GM23248 (cell line): Measurements from ENCODE around the gene NUB1. TPM values are rescaled to one million over a fixed set of nuclear protein-coding genes. Genes with fewer than 3 reads are reported as not detected.

Experiments
- DNase-seq: peaks from one replicate; pipeline ENCODE4 v3.0.0-alpha.2; 2015
- H2AFZ ChIP-seq: fragments of 200-600 bp; sonication (generic); 2 replicates; pipeline ENCODE4 v1.6.1; 2016; ENCODE audit warnings: antibody characterized with exemption
- H3F3A ChIP-seq: fragments of 200-600 bp; sonication (generic); 2 replicates; pipeline ENCODE4 v1.6.1; 2016; ENCODE audit warnings: mild to moderate bottlenecking, antibody characterized with exemption, mixed run types; ENCODE audit not compliant: insufficient read depth
- H3K27ac ChIP-seq: fragments of 200-600 bp; sonication (generic); 2 replicates; pipeline ENCODE4 v1.5.1; 2016; ENCODE audit warnings: mild to moderate bottlenecking
- H3K27me3 ChIP-seq: fragments of 200-600 bp; sonication (generic); replicated peaks from 2 replicates; pipeline ENCODE4 v1.6.1; 2016; ENCODE audit warnings: mild to moderate bottlenecking; ENCODE audit not compliant: insufficient read depth
- H3K36me3 ChIP-seq: fragments of 200-600 bp; sonication (generic); 2 replicates; pipeline ENCODE4 v1.6.1; 2016; ENCODE audit warnings: low read depth, mild to moderate bottlenecking
- H3K4me1 ChIP-seq: fragments of 200-600 bp; sonication (generic); 2 replicates; pipeline ENCODE4 v1.6.1; 2016; ENCODE audit warnings: mild to moderate bottlenecking; ENCODE audit not compliant: insufficient read depth
- H3K4me2 ChIP-seq: fragments of 200-600 bp; sonication (generic); one replicate; pipeline ENCODE4 v1.6.1; 2016; ENCODE audit warnings: mild to moderate bottlenecking; ENCODE audit not compliant: unreplicated experiment
- H3K4me3 ChIP-seq: fragments of 200-600 bp; sonication (generic); 2 replicates; pipeline ENCODE4 v1.5.1; 2016; ENCODE audit warnings: mild to moderate bottlenecking
- H3K79me2 ChIP-seq: fragments of 200-600 bp; sonication (generic); 2 replicates; pipeline ENCODE4 v1.6.1; 2016; ENCODE audit warnings: mild to moderate bottlenecking; ENCODE audit not compliant: insufficient read depth
- H3K9ac ChIP-seq: fragments of 200-600 bp; sonication (generic); 2 replicates; pipeline ENCODE4 v1.6.1; 2016; ENCODE audit warnings: mild to moderate bottlenecking
- H3K9me2 ChIP-seq: fragments of 200-600 bp; sonication (generic); 2 replicates; pipeline ENCODE4 v1.6.1; 2016; ENCODE audit warnings: mixed run types, mild to moderate bottlenecking, moderate library complexity; ENCODE audit not compliant: insufficient read depth
- H3K9me3 ChIP-seq: fragments of 200-600 bp; sonication (generic); one replicate; pipeline ENCODE4 v1.6.1; 2017; ENCODE audit warnings: low read depth
- H4K20me1 ChIP-seq: fragments of 200-600 bp; sonication (generic); 2 replicates; pipeline ENCODE4 v1.6.0; 2016; ENCODE audit not compliant: insufficient read depth
- EZH2 ChIP-seq: fragments of 200-600 bp; sonication (generic); IDR thresholded peaks from 2 replicates; pipeline ENCODE4 v1.6.1; 2018; ENCODE audit warnings: antibody characterized with exemption, mild to moderate bottlenecking; ENCODE audit not compliant: insufficient read depth, poor library complexity, severe bottlenecking
- EZH2phosphoT487 ChIP-seq: fragments of 200-600 bp; sonication (generic); IDR thresholded peaks from 2 replicates; pipeline ENCODE4 v1.6.1; 2018; ENCODE audit warnings: antibody characterized with exemption, moderate library complexity, mild to moderate bottlenecking, low read depth; ENCODE audit not compliant: insufficient read depth
- WGBS, 2 experiments: methylation state at CpG; one replicate each; pipeline ENCODE4 v1.1.6; 2015 to 2017; ENCODE audit warnings: low lambda C conversion rate in 2 of 2, low coverage in 1 of 2; ENCODE audit errors: missing lambda C conversion rate in 2 of 2; 5-methylcytosine and 5-hydroxymethylcytosine counted together
- in situ Hi-C: fragments of 300-500 bp; cut with MboI; formaldehyde crosslinking; loops from 2 replicates; pipeline ENCODE4 v1.15.0; 2020
- polyA plus RNA-seq: library from polyadenylated mRNA; unstranded; fragments of >200 nt; fragmentation: Nextera tagmentation; extraction: Ambion mirVana; gene quantifications from 2 replicates; pipeline ENCODE4 v1.2.1, GENCODE V29; 2016
- total RNA-seq: library from RNA; depleted of rRNA; stranded (reverse); fragments of >200 nt; shearing (Covaris generic); gene quantifications from 2 replicates; pipeline ENCODE4 v1.2.3, GENCODE V29; 2014

NUB1 gene
- total and polyA plus RNA-seq, 2 experiments from 2014 or later = 43.4 to 48.0 TPM

GRCh38 chr7:151373599-151373998 is 32.0 kb downstream of the NUB1 start:
- no peak overlapping the region for H3K4me2 ChIP-seq
- H3K9me3 ChIP-seq = no peaks in the 10 kb centered on the region
- H3K27me3 ChIP-seq = no peaks in the 10 kb centered on the region
- no peak overlapping the region for H3K9ac ChIP-seq
- 85 to 92% methylated on average over 13 of the region's 13 CpGs for WGBS, 2 experiments
- H2AFZ ChIP-seq = no peak overlapping the region
- H3K4me1 ChIP-seq = no peaks in the 10 kb centered on the region
- no peaks in the 10 kb centered on the region for H4K20me1 ChIP-seq
- in situ Hi-C loops = loop anchor here (25.0 kb wide), 1 partner anchor 389 kb away; no protein-coding TSS in a partner anchor
- no peak overlapping the region for H3K27ac ChIP-seq
- TF ChIP-seq EZH2 (no peak), EZH2phosphoT487 (no peak)
- no peaks in the 10 kb centered on the region for H3K9me2 ChIP-seq
- DNase-seq = no peak
- H3K79me2 ChIP-seq = no peaks in the 10 kb centered on the region
- H3K4me3 ChIP-seq = no peak overlapping the region
- no peaks in the 10 kb centered on the region for H3F3A ChIP-seq
- peaks cover 9% of the 10 kb centered on the region for H3K36me3 ChIP-seq

DNA sequence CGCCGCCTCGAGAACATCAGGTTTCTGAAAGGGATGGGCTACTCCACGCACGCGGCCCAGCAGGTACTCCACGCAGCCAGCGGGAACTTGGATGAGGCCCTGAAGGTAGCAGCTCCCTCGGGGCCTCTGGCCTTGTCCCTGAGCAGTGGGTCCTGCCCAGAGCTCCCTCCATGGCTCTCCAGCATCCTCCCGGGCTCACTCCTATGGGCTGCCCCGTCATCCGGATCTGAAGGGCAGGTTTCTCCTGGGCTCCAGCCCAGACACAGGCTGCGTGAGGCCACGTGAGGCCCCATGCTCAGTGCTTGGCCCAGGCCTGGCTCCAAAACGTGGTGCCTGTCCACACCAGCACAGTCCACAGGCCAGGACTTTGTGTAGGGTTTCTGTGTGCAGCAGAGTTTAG is 32.5 kb downstream of the NUB1 start:
- Histone ChIP-seq H3K9me2 (no peaks in the 10 kb centered on the region), H3K4me2 (no peak overlapping the region), H3K27ac (no peak overlapping the region), H3K4me1 (no peaks in the 10 kb centered on the region), H4K20me1 (no peaks in the 10 kb centered on the region), H3K9me3 (no peaks in the 10 kb centered on the region), H3K9ac (no peak overlapping the region), H3F3A (no peaks in the 10 kb centered on the region), H3K79me2 (no peaks in the 10 kb centered on the region), H3K27me3 (no peaks in the 10 kb centered on the region), H2AFZ (no peak overlapping the region), H3K4me3 (no peak overlapping the region), H3K36me3 (peaks cover 3% of the 10 kb centered on the region)
- no peak for DNase-seq
- TF ChIP-seq EZH2 (no peak), EZH2phosphoT487 (no peak)
- WGBS, 2 experiments = 89 to 90% methylated on average over 15 of the region's 15 CpGs
- in situ Hi-C loops = loop anchor here (25.0 kb wide), 1 partner anchor 388 kb away; no protein-coding TSS in a partner anchor

GRCh38 chr7:151374726-151375125 is 33.1 kb downstream of the NUB1 start:
- no peak for DNase-seq
- H3K27me3 ChIP-seq = no peaks in the 10 kb centered on the region
- no peaks in the 10 kb centered on the region for H3K4me1 ChIP-seq
- TF ChIP-seq EZH2 = no peak
- H4K20me1 ChIP-seq = no peaks in the 10 kb centered on the region
- H3K27ac ChIP-seq = no peak overlapping the region
- no peaks in the 10 kb centered on the region for H3K9me2 ChIP-seq
- no peaks in the 10 kb centered on the region for H3F3A ChIP-seq
- H2AFZ ChIP-seq = no peak overlapping the region
- H3K36me3 ChIP-seq = no peaks in the 10 kb centered on the region
- no peaks in the 10 kb centered on the region for H3K79me2 ChIP-seq
- no peaks in the 10 kb centered on the region for H3K9me3 ChIP-seq
- no peak overlapping the region for H3K4me3 ChIP-seq
- in situ Hi-C loops = loop anchor here (25.0 kb wide), 1 partner anchor 388 kb away; no protein-coding TSS in a partner anchor
- H3K4me2 ChIP-seq = no peak overlapping the region
- H3K9ac ChIP-seq = no peak overlapping the region
- 79 to 88% methylated on average over 5 to 15 of the region's 15 CpGs for WGBS, 2 experiments

DNA sequence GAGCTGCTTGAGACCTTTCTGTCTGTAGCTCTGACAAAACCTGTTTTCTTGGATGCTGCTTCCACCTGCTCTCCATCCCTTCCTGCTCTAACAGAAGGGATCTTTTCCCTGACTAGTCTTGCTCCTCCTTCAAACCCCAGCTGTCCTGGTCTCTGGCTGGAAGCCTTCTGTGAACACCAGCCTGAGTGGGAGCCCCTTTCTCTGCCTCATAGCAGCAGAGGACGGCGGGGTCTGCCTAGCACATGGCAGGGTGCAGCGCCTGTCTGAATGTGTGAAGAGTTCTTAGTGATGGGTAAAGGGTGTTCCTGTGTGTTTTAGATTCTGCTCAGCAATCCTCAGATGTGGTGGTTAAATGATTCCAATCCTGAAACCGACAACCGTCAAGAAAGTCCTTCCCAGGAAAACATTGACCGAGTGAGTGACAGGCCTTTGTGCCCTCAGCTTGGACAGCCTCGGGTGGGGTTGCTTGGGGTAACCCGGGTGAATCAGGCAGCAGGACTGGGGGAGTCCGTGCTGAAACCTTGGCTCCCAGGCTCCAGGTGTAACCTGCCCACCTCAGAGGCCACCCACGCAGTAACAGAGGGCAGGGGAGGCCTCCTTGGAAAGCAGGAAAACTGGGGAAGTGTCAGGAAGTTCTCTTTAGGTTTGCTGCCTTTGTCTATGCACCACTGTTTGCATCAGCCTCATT is 34.1 kb downstream of the NUB1 start:
- 83 to 84% methylated on average over 10 of the region's 10 CpGs for WGBS, 2 experiments

More for the DNA sequence above, 34.1 kb downstream of the NUB1 start:
- Histone ChIP-seq H3K27me3 (no peaks in the 10 kb centered on the region), H3K79me2 (no peaks in the 10 kb centered on the region), H3K27ac (no peak overlapping the region), H3K36me3 (no peaks in the 10 kb centered on the region), H3K9me3 (no peaks in the 10 kb centered on the region), H3F3A (no peaks in the 10 kb centered on the region), H3K4me3 (no peak overlapping the region), H3K9me2 (no peaks in the 10 kb centered on the region), H3K4me1 (no peaks in the 10 kb centered on the region), H3K4me2 (no peak overlapping the region), H2AFZ (no peak overlapping the region), H3K9ac (no peak overlapping the region), H4K20me1 (no peaks in the 10 kb centered on the region)
- in situ Hi-C loops = no loop called here
- no peak for DNase-seq
- TF ChIP-seq EZH2 = no peak
- TF ChIP-seq EZH2phosphoT487 = no peak
